ENCODE results near the gene TDRD12.
"Not testable (repeated sequence)": the region's sequence is repeated elsewhere in the genome, so short reads cannot be mapped to it uniquely, and the experiment has no call there.

Gene TDRD12

DNA sequence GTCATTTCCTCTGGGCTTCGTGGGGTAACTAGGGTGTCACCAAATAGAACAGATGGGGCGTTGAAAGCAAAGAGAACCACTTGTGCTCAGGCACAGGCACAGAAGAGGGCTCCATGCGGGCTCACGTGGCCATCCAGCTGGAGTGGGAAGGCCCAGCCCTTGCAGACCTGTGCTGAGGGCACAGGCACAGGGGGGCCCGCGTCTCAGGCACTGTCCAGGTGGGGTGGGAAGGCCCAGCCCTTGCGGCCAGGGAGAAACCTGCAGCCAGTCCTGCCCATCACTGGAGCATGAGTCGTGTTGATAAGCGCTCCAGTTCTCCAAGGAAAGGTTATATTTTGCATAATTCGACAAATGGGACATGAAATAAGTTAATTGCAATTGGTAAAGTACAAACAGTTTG, 92.5 kb downstream of the TDRD12 start:
- no peak for FAIRE-seq

DNA sequence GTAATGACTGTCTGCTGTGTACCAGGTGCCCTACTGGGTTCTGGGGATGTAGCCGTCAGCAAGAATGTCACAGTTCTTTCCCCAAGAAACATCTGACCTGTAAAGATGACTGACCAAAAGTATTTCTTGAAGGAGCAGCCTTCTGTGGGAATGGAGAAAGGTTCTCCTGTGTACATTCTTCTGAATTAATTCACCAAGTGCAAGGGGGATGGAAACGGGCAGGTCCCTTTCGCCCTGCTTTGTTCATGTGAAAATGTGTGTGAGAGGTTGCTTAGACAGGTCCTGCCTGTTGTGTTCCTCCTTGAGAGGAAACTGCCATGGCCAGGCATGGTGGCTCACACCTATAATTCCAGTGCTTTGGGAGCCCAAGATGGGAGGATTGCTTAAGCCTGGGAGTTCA, 93.0 kb downstream of the TDRD12 start:
- no peak for FAIRE-seq

DNA sequence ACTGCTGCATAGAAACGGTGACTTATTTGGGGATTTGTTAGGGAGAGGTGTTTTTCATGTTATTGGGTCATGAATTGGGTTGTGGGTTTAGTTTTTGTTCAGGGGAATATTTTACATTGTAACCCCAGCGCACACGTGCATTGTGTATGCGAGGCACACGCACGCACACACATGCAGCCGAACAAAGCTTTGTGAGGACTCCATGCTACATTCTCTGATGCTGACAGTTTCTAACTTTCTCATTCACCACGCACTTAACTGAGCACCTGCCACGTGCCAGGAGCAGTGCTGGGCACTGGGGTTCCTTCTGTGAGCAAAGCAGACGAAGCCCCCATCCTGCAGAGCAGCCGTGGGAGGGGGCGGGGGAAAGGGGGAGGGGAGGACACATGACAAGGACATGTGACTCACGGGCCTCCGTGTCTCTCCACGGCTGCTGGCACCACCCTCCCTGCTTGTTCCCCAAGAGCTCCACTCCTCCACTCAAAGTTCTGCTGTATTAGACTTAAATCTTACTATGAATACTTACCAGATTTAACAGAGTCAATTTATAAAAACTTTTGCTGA, 94.4 kb downstream of the TDRD12 start:
- FAIRE-seq: no peak

- no peak for FAIRE-seq
Measured at GRCh38 chr19:32814624-32815023, 95.1 kb downstream of the TDRD12 start.

- no peak for FAIRE-seq
Measured at GRCh38 chr19:32816555-32817099, 97.1 kb downstream of the TDRD12 start.

DNA sequence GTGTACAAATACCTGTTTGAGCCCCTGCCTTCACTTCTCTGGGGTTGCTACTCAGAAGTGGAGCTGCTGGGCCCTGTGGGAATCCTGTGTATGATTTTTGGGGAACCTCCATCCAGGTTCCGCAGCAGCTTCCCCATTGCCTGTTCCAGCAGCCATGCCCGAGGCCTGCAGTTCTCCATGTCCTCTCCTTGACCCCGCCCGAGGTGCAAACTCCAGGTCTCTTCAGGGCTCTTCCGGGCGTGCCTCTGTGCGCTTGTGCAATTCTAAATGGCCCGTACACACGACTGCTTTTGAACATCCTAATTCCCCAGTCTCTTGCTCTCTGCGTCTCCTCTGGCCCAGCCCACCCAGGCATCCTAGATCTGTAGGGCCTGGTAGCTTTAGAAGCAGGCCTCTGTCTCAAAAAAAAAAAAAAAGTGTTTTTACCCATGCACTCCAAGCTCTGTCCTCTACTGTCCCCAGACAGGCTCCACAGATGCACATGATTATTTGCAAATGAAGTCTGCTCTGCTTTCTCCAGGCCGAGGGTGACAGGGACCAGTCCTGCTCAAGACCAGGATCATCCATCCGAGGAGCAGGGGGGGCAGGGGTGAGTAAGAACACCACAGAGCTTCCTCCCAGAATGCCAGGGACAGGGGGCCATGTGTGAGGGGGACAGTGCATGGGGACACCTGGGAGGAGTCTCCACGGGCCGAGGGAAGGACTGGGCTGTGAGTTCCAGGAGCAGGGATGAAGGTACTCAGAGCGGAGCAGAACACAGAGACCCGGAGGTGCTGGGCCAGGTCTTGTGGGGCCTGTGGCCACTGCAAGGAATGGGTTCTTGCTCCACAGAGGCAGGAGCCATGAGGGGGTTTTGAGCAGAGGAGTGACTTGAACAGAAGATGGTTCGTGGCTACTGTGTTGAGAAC, 98.3 kb downstream of the TDRD12 start:
- no peak for FAIRE-seq

DNA sequence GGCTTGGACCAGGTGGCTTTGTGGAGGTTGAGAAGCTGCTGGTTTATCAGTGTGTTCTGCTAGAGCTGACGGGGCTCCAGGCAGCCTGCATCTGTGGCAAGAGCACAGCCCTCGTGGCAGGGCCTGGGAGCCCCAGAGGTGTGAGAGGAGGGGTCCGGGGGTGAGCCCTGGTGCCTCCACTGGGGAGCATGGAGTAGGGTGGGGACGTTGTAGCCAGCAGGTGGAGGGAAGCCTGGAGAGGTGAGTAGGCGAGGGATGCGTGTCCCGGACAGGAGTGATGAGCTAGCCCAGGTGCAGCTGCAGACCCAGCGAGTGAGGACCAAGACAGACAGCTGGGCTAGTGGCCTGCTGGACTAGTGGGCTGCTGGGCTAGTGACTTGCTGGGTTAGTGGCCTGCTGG, 99.0 kb downstream of the TDRD12 start:
- no peak for FAIRE-seq

DNA sequence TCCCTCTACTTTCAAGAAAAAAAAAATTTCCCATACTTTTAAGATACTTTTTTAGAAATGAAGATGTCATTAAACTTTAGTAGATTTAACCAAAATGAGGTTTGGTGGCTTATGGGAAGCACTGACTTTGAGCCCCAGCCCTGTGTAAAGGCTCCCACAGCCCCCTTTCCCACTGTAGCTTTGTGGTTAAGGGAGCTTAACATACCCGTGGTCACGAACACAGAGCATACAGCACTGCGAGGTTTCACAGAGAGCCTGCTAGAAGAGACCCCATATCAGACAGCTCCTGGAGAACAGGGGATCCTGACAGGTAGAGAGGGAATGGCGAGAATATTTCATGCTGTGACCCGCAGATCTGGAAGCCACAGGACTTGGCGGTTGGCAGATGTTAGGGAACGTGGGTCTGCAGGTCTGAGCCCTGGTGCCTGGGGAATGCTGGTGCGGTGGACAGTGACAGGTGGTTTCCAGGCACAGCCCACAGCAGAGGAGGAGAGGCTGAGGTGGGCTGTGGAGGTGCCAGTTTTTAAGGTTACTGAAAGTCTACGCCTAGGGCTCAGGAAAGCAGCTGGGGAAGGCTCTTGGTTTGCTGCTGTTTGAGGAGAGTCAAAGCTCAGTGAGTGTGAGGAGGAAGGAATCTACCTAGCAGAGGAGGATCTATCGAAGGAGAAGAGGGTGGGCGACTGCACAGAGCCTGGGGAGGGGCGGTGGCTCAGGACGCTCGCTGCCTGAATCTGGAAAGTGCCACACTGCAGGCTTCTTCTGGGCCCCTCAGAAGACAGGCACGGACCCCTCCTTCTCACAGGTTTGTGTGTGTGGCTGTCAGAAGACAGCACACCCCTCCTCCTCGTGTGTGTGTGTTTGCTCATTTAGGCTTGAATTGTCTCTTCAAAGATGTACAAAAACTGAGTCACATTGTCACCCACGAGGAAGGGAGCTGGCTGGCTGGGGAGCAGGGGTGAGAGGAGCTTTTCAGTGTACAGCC, 100.1 kb downstream of the TDRD12 start:
- no peak for FAIRE-seq

DNA sequence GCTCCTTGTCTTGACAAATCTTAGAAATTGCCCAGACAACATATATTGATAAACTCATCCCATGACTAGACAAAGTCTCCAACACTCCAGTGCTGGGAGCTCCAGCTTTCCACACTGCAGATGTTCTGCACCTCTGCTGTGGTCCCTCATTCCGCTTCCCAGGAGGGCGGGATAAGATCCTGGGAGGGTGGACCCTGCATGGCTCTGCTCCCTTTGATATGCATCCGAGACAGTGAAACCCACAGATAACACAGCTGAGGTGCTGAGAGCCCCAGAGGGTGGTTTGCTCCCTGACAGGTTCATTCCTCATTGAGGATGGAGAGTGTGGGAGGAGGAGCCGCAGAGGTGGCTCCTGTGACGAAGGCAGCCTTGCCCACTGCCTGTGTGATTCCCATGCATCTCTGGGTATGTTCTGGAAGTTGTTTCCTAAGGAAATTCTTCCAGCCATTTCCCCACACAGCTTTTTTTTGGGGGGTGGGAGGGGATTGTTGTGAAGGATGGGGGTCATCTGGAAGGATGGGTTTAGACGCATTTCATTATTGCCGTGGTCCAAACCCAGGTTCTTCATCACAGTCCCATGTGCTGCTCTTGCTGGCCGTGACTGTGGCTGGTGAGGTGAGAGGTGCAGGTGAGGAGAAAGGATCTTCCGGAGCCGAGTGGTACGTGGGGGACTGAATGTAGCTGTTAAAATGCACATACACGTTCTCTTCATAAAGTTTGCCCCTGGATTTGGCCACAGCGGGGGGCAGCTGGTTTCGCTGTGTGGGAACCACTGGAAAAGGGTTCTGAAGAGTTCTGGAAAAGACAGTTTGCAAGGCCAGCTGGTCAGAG, 103.6 kb downstream of the TDRD12 start:
- FAIRE-seq: no peak

DNA sequence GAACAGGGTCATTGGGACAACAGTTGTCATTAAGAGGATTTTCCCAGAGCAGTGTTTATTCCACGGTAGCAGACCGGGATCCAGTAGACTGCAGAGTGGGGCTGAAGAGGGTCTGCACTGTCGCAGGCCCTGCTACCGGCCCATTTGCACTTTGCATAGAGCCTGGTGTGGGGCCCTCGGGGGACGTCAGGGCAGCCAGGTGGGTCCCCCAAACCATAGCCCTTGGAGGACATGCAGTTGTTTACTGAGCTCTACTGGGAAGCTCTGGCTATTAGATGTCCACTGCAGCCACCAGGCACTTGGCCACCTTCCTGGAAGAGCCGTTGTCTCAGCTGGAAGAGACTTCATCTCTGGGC, 104.2 kb downstream of the TDRD12 start:
- FAIRE-seq: no peak

GRCh38 chr19:32824191-32824751, 104.7 kb downstream of the TDRD12 start:
- no peak for FAIRE-seq

GRCh38 chr19:32824916-32825608, 105.5 kb downstream of the TDRD12 start:
- FAIRE-seq: no peak

DNA sequence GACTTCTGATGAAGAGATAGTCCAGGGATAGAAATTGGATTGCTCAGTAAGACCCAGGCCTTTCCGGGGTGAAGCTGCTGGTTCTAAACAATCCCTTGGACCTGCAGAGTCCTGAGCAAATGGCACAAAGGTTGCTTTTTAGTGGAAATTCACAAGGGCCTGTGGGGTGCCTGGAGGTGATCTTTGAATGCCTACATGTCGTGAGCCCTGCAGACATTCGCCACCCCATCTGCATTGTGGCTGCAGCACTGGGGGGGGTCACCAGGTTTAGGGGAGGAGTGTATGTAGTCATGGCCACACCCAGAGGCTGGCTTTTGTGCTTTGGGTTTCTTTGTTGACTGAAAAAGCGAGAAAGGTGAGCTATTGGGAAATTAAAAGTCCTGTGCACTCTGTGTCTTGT, 108.6 kb downstream of the TDRD12 start:
- no peak for FAIRE-seq

- FAIRE-seq: no peak
Measured at GRCh38 chr19:32828643-32829344, 109.2 kb downstream of the TDRD12 start.

DNA sequence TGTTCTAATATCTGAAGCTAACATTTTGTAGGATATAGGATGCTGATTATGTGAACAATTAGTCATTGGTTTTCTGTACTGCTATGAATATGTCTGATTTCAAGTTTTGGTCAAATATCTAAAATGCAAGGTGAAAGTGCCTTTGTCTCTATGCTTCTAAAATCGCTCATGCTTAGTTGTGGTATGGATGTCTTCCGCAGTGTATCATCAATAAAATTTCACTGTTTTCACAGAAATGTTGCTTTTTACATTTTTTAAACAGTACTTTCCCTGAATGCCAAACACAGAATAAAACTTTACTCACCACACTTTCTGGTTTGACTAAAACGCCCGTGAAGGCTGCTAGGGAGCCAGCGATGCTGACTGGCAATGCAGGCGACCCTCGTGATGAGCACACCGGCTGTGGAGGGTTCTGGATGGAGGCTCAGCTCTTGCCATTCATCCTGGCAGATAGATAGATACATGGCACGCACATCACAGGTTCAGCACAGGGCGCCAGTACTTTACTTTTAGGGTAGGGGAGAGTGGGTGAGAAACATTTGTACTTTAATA, 109.9 kb downstream of the TDRD12 start:
- FAIRE-seq: no peak

DNA sequence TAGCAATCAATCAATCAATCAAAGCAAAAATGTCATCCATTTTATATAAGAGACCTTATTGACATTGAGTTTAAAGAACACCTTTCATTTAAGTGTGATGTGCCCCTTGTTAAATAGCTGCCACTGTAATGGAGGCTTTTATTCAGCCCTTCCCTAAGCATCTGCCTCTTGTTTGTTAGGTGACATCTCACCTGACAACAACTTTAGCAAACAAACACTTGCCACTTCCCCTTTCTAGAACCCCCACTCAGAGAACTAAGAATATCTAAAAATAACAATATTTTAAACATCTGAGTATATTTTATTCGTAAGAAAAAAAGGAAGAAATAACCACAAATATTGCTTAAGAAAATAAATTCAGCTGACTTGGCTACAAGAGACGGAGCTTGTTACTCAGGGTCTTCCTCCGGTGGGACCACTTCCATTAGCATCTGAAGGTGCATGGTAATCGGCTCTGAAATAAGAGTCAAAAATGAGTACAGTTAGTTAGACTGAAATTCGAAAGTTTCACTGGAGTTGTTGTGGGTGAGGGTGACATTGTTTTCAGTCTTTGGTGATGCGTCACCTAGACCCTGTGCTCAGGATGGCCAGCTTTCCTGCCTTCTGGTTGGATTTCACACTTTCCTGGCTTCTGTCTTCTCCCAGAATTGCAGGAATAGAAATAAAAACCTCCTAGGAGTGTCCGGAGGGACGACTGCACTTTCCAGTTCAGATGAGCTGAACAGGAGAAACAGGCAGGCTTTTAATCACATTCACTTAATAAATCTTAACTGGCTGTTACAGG, 110.9 kb downstream of the TDRD12 start:
- FAIRE-seq: no peak

DNA sequence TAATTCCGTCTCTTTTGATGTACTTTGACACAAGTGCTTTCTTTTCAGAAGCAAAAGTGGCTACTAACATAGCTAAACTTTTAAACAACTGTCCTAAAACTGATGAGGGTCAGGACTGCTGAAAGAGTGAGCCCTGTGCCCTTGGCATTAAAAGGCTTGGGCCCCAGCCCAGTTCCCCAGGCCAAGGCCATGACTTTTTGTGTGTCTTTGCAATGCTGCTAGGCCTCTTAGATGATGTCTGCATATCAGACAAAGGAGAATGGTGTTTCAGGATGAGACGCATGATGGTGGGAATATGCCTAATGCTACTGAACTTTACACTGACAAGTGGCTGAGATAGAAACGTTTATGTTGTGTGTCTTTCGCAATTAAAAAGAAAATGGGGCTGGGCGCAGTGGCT, 112.0 kb downstream of the TDRD12 start:
- no peak for FAIRE-seq

DNA sequence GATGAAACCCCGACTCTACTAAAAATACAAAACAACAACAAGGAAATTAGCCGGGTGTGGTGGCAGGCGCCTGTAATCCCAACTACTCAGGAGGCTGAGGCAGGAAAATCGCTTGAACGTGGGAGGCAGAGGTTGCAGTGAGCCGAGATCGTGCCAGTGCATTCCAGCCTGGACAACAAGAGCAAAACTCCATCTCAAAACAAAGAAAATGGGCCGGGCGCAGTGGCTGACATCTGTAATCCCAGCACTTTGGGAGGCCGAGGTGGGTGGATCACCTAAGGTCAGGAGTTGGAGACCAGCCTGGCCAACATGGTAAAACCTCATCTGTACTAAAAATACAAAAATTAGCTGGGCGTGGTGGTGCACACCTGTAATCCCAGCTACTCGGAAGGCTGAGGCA, 112.5 kb downstream of the TDRD12 start:
- FAIRE-seq: not testable (repeated sequence)

DNA sequence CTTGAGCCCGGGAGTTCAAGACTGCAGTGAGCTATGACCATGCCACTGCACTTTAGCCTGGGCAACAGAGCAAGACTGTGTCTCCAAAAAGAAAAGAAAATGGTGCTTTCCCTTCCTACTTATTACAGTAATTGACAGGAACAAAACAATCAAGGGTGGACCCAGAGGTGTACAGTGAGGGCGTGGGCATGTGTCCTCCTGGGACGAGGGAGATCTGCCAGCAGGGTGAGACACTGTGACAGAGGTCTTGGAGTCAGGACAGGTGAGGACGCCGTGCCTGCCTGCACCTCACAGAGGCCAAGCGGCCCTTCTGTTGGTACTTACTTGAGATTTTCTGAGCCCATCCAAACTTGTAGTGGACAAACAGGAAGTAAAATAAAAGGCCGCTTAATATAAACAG, 113.3 kb downstream of the TDRD12 start:
- not testable (repeated sequence) for FAIRE-seq
